ENCODE results near the gene PCDHGC5.
A peak's percentile ranks its signal among the peaks of the same experiment; 100 is the strongest.

- TF ChIP-seq POLR2A (IDR thresholded peaks at IDR 0.05) (no peak), POLR2AphosphoS5 (IDR thresholded peaks at IDR 0.05) (peak in 1 of 3 donors; percentile 5), CTCF (IDR thresholded peaks at IDR 0.05) (no peak)
Observed at GRCh38 chr5:141512911-141513626, 24.2 kb downstream of the PCDHGC5 start.
